NB4 (cell line): Measurements from ENCODE around the gene TSBP1.
A peak's percentile ranks its signal among the peaks of the same experiment; 100 is the strongest.

ENCODE experiments used
- DNase-seq: peaks from one replicate; pipeline ENCODE4 v3.0.0; 2010; ENCODE audit warnings: low read depth
- H3K4me3 ChIP-seq: one replicate; pipeline ENCODE4 v1.5.1; 2011; ENCODE audit warnings: mild to moderate bottlenecking, low read depth, low read length, moderate library complexity
- CTCF ChIP-seq: IDR thresholded peaks from one replicate; pipeline ENCODE4 v1.5.1; 2012; ENCODE audit warnings: low read depth, low read length
- MAX ChIP-seq: IDR thresholded peaks from 2 replicates; pipeline ENCODE4 v1.6.1; 2011; ENCODE audit warnings: low read depth, low read length
- MYC ChIP-seq: IDR thresholded peaks from 2 replicates; pipeline ENCODE4 v1.6.1; 2011; ENCODE audit warnings: low read depth, low read length
- POLR2A ChIP-seq: IDR thresholded peaks from 2 replicates; pipeline ENCODE4 v1.6.1; 2011; ENCODE audit warnings: mild to moderate bottlenecking; ENCODE audit not compliant: insufficient read length; ENCODE audit errors: extremely low read depth

The TSBP1 gene

GRCh38 chr6:32244946-32245398 is 126.7 kb downstream of the TSBP1 start:
- H3K4me3 ChIP-seq, result no peak overlapping the region
- DNase-seq, result peak; percentile 75
- TF ChIP-seq MYC (peak; percentile 22; the same call in 1 of the 2 replicates), POLR2A (no peak), CTCF (peak; percentile 94), MAX (peak; percentile 97)

- H3K4me3 ChIP-seq, result no peak overlapping the region
- DNase-seq, result no peak
- TF ChIP-seq MYC (no peak), MAX (no peak), POLR2A (no peak), CTCF (no peak)
Measured at GRCh38 chr6:32244270-32244669, 127.4 kb downstream of the TSBP1 start.
